Spinal cord (tissue), 10 donors: Measurements from ENCODE around the gene ZCCHC3. TPM values are rescaled to one million over a fixed set of nuclear protein-coding genes. Genes with fewer than 3 reads are reported as not detected.

ENCODE experiments used
- DNase-seq, 6 donors: peaks; one replicate each; pipeline versions ENCODE4 v3.0.0 to v3.0.0-alpha.2; 2013 to 2015; ENCODE audit warnings: low spot score in 6 of 6, low read depth in 4 of 6
- H3K27ac ChIP-seq: one replicate; pipeline ENCODE4 v1.5.1; 2013; ENCODE audit warnings: low read depth, low read length, control low read depth
- H3K27me3 ChIP-seq: one replicate; pipeline ENCODE4 v1.6.1; 2013; ENCODE audit warnings: low read length; ENCODE audit not compliant: control insufficient read depth, insufficient read depth
- H3K36me3 ChIP-seq: one replicate; pipeline ENCODE4 v1.6.1; 2013; ENCODE audit warnings: low read length; ENCODE audit not compliant: control insufficient read depth, insufficient read depth
- H3K4me1 ChIP-seq: one replicate; pipeline ENCODE4 v1.6.1; 2013; ENCODE audit warnings: low read length; ENCODE audit not compliant: control insufficient read depth, insufficient read depth
- H3K4me3 ChIP-seq: one replicate; pipeline ENCODE4 v1.5.1; 2013; ENCODE audit warnings: low read depth, low read length, control low read depth
- H3K9me3 ChIP-seq: one replicate; pipeline ENCODE4 v1.6.1; 2013; ENCODE audit warnings: low read length; ENCODE audit not compliant: control insufficient read depth, insufficient read depth
- WGBS: methylation state at CpG from one replicate; pipeline ENCODE4 v1.1.5; 2013; ENCODE audit warnings: missing lambda C conversion rate; ENCODE audit not compliant: insufficient coverage; 5-methylcytosine and 5-hydroxymethylcytosine counted together
- polyA plus RNA-seq, 2 donors: library from polyadenylated mRNA; unstranded; fragments of 120-200 nt; gene quantifications; one replicate each; pipeline ENCODE4 v1.2.1, GENCODE V29; 2013; ENCODE audit not compliant: insufficient read length in 2 of 2
- total RNA-seq, 2 donors: library from RNA; depleted of rRNA in 1 of 2; stranded (reverse); fragments of 120-200 nt in 1 of 2; fragments of >200 nt in 1 of 2; gene quantifications; one replicate each; pipeline versions ENCODE4 v1.2.3 to v1.2.4, GENCODE V29; 2013 to 2014
- donor health status: healthy.

The ZCCHC3 gene
- total and polyA plus RNA-seq, 4 donors, result 18.8 to 26.6 (median 25.6) TPM

DNA sequence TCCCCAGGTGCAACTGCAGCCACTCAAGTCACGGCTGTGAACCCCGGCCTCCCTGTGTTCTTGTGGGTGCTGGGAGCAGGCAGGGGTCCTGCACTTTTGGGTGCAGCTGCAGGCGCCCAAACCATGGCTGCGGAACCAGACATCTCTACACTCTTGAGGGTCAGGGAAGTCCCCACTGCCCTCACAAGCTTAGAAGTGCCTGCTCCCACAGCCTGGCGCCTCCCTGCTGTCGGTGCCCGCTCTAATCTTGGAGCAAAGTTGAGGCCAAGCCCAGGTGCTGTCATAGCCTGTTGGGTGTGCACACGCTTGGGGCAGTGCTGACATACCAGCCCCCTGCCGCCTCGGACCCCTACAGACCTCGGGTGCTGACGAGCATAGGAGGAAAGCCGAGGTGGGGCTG is 33.7 kb upstream of the ZCCHC3 start:
- Histone ChIP-seq H3K27ac (no peak overlapping the region), H3K9me3 (no peaks in the 10 kb centered on the region), H3K27me3 (no peaks in the 10 kb centered on the region), H3K4me1 (peaks cover 11% of the 10 kb centered on the region), H3K4me3 (no peak overlapping the region), H3K36me3 (no peaks in the 10 kb centered on the region)
- WGBS, result 84% methylated on average over 11 of the region's 13 CpGs
- no peak for DNase-seq

GRCh38 chr20:266596-267562 is 30.5 kb upstream of the ZCCHC3 start:
- H3K27me3 ChIP-seq, result no peaks in the 10 kb centered on the region
- H3K4me1 ChIP-seq, result peaks cover 11% of the 10 kb centered on the region
- no peak overlapping the region for H3K27ac ChIP-seq
- WGBS, result 1% methylated on average over 38 of the region's 43 CpGs
- DNase-seq, result peak; percentile 57 to 96 (median 70)
- peaks cover 4% of the 10 kb centered on the region for H3K36me3 ChIP-seq
- H3K9me3 ChIP-seq, result no peaks in the 10 kb centered on the region
- H3K4me3 ChIP-seq, result peak overlapping the region; percentile 54

DNA sequence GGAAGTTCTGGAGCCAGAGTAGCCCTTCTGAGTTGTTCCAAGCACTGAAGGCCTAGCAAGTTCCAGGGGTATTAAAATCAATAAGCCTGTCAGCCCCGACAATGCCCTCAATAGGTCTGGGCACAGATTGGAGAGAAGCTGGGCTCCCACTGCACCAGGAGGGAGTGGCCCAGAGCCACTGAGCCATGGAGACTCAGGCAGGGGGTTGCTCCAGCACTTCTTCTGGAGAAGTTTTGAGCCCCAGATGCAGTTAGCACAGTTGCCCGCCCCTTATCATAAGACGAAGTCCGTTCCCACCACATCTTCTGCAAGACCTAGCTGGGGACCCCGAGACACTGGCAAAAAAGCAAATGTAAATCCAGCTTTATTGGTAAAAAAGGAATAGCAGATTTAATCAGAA is 26.9 kb upstream of the ZCCHC3 start:
- H3K4me3 ChIP-seq, result no peak overlapping the region
- H3K27me3 ChIP-seq, result no peaks in the 10 kb centered on the region
- no peak overlapping the region for H3K27ac ChIP-seq
- no peaks in the 10 kb centered on the region for H3K9me3 ChIP-seq
- peaks cover 9% of the 10 kb centered on the region for H3K36me3 ChIP-seq
- 88% methylated on average over 2 of the region's 5 CpGs for WGBS
- DNase-seq, result no peak
- peaks cover 14% of the 10 kb centered on the region for H3K4me1 ChIP-seq

- DNase-seq, result no peak
- no peak overlapping the region for H3K27ac ChIP-seq
- no peaks in the 10 kb centered on the region for H3K27me3 ChIP-seq
- peaks cover 14% of the 10 kb centered on the region for H3K4me1 ChIP-seq
- H3K9me3 ChIP-seq, result no peaks in the 10 kb centered on the region
- no peak overlapping the region for H3K4me3 ChIP-seq
- WGBS, result 75% methylated on average over 3 of the region's 4 CpGs
- H3K36me3 ChIP-seq, result peaks cover 15% of the 10 kb centered on the region
These were observed 26.3 kb upstream of the ZCCHC3 start for GRCh38 chr20:271069-271468.

DNA sequence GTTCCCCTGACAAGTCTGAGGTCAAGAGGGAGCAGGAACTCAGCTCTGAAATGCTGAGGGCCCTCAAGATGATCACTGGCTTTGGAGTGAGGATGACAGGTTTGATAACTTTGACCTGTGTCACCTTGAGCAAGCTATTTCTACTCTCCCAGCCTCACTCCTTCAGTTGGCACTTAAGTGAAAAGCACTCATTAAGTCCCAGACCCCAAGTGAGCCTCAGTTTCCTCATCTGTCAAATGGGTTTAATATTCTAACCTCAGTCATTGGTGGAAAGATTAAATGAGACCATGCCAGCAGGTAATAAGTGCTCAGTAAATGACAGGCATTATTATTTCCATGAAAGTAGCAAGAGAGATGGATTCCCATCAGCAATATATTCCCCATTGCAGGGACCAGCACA is 25.8 kb upstream of the ZCCHC3 start:
- DNase-seq, result no peak
- peaks cover 10% of the 10 kb centered on the region for H3K4me1 ChIP-seq

DNA sequence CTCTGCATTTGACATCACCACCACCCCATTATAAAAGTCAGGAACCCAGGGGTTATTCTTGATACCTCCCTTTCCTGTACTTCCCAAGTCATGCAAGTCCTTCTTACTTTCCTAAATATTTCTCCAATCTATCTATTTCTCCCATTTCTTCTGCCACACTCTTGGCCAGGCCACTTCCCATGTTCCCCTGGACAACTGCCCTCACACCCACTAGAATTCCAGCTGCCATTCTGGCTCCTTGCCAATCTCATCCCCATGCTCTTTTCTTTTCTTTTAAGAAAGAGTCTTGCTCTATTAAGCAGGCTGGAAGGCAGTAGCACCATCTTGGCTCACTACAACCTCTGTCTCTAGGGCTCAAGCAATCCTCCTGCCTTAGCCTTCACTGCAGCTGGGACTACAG is 24.7 kb upstream of the ZCCHC3 start:
- H3K27ac ChIP-seq, result no peak overlapping the region
- no peaks in the 10 kb centered on the region for H3K27me3 ChIP-seq
- no peak overlapping the region for H3K4me3 ChIP-seq
- H3K36me3 ChIP-seq, result peaks cover 30% of the 10 kb centered on the region
- no peaks in the 10 kb centered on the region for H3K9me3 ChIP-seq
- no peak for DNase-seq
- H3K4me1 ChIP-seq, result peaks cover 3% of the 10 kb centered on the region

More for the DNA sequence above, 25.8 kb upstream of the ZCCHC3 start:
- Histone ChIP-seq H3K9me3 (no peaks in the 10 kb centered on the region), H3K27me3 (no peaks in the 10 kb centered on the region), H3K36me3 (peaks cover 19% of the 10 kb centered on the region), H3K4me3 (no peak overlapping the region), H3K27ac (no peak overlapping the region)

DNA sequence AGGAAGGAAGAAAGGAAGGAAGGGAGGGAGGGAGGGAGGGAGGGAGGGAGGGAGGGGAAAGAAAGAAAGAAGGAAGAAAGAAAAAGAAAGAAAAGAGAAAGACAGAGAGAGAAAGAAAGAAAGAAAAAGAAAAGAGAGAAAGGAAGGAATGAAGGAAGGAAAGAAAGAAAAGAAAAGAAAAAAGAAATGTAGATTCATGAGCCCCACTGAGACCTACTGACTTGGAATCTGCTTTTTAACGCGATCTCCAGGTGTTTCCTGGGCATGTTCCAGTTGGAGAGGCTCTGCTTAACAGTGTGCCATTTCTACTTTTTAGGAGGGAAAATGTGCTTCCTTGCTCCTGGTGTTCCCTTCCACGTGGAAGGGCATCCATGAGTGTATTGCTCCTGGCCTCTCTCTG is 23.5 kb upstream of the ZCCHC3 start:
- H3K9me3 ChIP-seq, result no peaks in the 10 kb centered on the region
- 71% methylated on average over 3 of the region's 3 CpGs for WGBS

GRCh38 chr20:275791-276190 is 21.6 kb upstream of the ZCCHC3 start:
- 78% methylated on average over 1 of the region's 7 CpGs for WGBS

More for the DNA sequence above, 23.5 kb upstream of the ZCCHC3 start:
- no peak for DNase-seq
- no peak overlapping the region for H3K27ac ChIP-seq
- no peak overlapping the region for H3K4me3 ChIP-seq
- H3K4me1 ChIP-seq, result peaks cover 3% of the 10 kb centered on the region
- H3K36me3 ChIP-seq, result peaks cover 39% of the 10 kb centered on the region
- no peaks in the 10 kb centered on the region for H3K27me3 ChIP-seq

GRCh38 chr20:276620-277495 is 20.5 kb upstream of the ZCCHC3 start:
- Histone ChIP-seq H3K4me3 (no peak overlapping the region), H3K9me3 (no peaks in the 10 kb centered on the region), H3K27ac (no peak overlapping the region), H3K27me3 (no peaks in the 10 kb centered on the region), H3K4me1 (peaks cover 7% of the 10 kb centered on the region), H3K36me3 (peaks cover 42% of the 10 kb centered on the region)
- 94% methylated on average over 9 of the region's 12 CpGs for WGBS
- DNase-seq, result no peak

More at GRCh38 chr20:275791-276190, 21.6 kb upstream of the ZCCHC3 start:
- no peak for DNase-seq
- Histone ChIP-seq H3K9me3 (no peaks in the 10 kb centered on the region), H3K36me3 (peaks cover 41% of the 10 kb centered on the region), H3K4me3 (no peak overlapping the region), H3K4me1 (peaks cover 7% of the 10 kb centered on the region), H3K27me3 (no peaks in the 10 kb centered on the region), H3K27ac (no peak overlapping the region)
